DND-41 (cell line): Measurements from ENCODE around the gene CCDC32.

Experiments
- ATAC-seq: fragments of 200-7000 bp; cut with Tn5 transposase; 3 replicates; pipeline ENCODE4 v1.9.1; 2021; ENCODE audit warnings: low read depth; ENCODE audit not compliant: insufficient read depth
- DNase-seq: peaks from one replicate; pipeline ENCODE4 v3.0.0-alpha.2; 2020
- H2AFZ ChIP-seq: 2 replicates; pipeline ENCODE4 v1.6.0; 2012; ENCODE audit warnings: low read depth, low read length
- H3K27ac ChIP-seq: 2 replicates; pipeline ENCODE4 v1.5.1; 2012; ENCODE audit warnings: low read length, inconsistent platforms
- H3K27me3 ChIP-seq: fragments of 200-600 bp; sonication (generic); 2 replicates; pipeline ENCODE4 v1.6.0; 2012; ENCODE audit warnings: low read length, mild to moderate bottlenecking, inconsistent platforms; ENCODE audit not compliant: insufficient read depth, poor library complexity
- H3K36me3 ChIP-seq: 2 replicates; pipeline ENCODE4 v1.5.1; 2012; ENCODE audit warnings: low read length, inconsistent platforms; ENCODE audit not compliant: insufficient read depth
- H3K4me1 ChIP-seq: 2 replicates; pipeline ENCODE4 v1.5.1; 2012; ENCODE audit warnings: mild to moderate bottlenecking, low read length; ENCODE audit not compliant: insufficient read depth
- H3K4me2 ChIP-seq: 2 replicates; pipeline ENCODE4 v1.6.0; 2012; ENCODE audit warnings: mild to moderate bottlenecking, moderate library complexity, low read length, inconsistent platforms; ENCODE audit not compliant: insufficient read depth
- H3K4me3 ChIP-seq, 2 experiments: fragments of 200-600 bp in 1 of 2; shearing (Covaris generic) in 1 of 2; 2 replicates each; pipeline ENCODE4 v1.5.1; 2012 to 2016; ENCODE audit warnings: inconsistent platforms in 2 of 2, low read length in 2 of 2, mild to moderate bottlenecking in 2 of 2, low read depth in 1 of 2, moderate library complexity in 1 of 2
- H3K79me2 ChIP-seq: 2 replicates; pipeline ENCODE4 v1.6.0; 2012; ENCODE audit warnings: low read length, inconsistent platforms; ENCODE audit not compliant: insufficient read depth
- H3K9ac ChIP-seq: 2 replicates; pipeline ENCODE4 v1.6.0; 2012; ENCODE audit warnings: low read depth, mild to moderate bottlenecking, inconsistent platforms, low read length, moderate library complexity
- H3K9me3 ChIP-seq: 2 replicates; pipeline ENCODE4 v1.5.1; 2012; ENCODE audit warnings: low read length, moderate library complexity, mild to moderate bottlenecking, inconsistent platforms; ENCODE audit not compliant: insufficient read depth, severe bottlenecking
- H4K20me1 ChIP-seq: 2 replicates; pipeline ENCODE4 v1.6.0; 2012; ENCODE audit warnings: low read length; ENCODE audit not compliant: insufficient read depth
- EZH2 ChIP-seq: IDR thresholded peaks from 3 replicates; pipeline ENCODE4 v1.6.1; 2012; ENCODE audit warnings: borderline replicate concordance, low read depth, mild to moderate bottlenecking, moderate library complexity, low read length, inconsistent platforms; ENCODE audit not compliant: severe bottlenecking
- TF ChIP-seq, protein P1 (sequence below): IDR thresholded peaks from 2 replicates; pipeline ENCODE4 v1.5.1; 2012; ENCODE audit warnings: borderline replicate concordance, low read length, moderate library complexity, mild to moderate bottlenecking; ENCODE audit not compliant: poor library complexity, severe bottlenecking; ENCODE audit errors: extremely low read depth

The CCDC32 gene

GRCh38 chr15:40538976-40539375 lies 25.9 kb downstream of the CCDC32 start:
- ATAC-seq (no peak), DNase-seq (no peak)
- Histone ChIP-seq H3K27ac (no peak overlapping the region), H3K9ac (no peak overlapping the region), H3K27me3 (no peaks in the 10 kb centered on the region), H2AFZ (no peak overlapping the region), H3K4me1 (no peaks in the 10 kb centered on the region), H3K4me3 (no peak overlapping the region), H3K36me3 (no peaks in the 10 kb centered on the region), H3K4me2 (no peak overlapping the region), H3K79me2 (no peaks in the 10 kb centered on the region), H4K20me1 (no peaks in the 10 kb centered on the region), H3K9me3 (no peaks in the 10 kb centered on the region)
- no peak for TF ChIP-seq EZH2
- TF ChIP-seq, protein P1, sequence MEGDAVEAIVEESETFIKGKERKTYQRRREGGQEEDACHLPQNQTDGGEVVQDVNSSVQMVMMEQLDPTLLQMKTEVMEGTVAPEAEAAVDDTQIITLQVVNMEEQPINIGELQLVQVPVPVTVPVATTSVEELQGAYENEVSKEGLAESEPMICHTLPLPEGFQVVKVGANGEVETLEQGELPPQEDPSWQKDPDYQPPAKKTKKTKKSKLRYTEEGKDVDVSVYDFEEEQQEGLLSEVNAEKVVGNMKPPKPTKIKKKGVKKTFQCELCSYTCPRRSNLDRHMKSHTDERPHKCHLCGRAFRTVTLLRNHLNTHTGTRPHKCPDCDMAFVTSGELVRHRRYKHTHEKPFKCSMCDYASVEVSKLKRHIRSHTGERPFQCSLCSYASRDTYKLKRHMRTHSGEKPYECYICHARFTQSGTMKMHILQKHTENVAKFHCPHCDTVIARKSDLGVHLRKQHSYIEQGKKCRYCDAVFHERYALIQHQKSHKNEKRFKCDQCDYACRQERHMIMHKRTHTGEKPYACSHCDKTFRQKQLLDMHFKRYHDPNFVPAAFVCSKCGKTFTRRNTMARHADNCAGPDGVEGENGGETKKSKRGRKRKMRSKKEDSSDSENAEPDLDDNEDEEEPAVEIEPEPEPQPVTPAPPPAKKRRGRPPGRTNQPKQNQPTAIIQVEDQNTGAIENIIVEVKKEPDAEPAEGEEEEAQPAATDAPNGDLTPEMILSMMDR, result no peak

DNA sequence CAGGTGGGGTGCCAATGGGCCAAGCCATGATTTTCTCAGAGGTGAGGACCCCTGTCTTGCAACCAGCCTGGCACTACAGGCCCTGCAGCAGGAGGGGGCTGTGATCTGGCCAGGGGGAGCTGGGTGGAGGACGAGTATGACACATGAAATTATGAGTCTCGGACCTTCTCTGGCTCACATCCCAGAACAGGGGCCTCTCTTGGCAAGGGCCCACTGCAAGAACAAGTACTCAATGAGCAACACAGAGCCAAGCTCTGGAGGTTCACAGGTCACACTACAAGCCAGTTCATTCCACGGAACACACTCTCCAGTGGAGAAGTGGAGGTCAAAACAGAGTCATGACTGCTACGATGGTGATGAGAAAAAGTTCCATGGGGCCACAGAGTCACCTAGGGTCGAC lies 28.3 kb downstream of the CCDC32 start:
- no peak overlapping the region for H3K4me2 ChIP-seq
- H3K36me3 ChIP-seq, result no peaks in the 10 kb centered on the region
- H3K27me3 ChIP-seq, result no peaks in the 10 kb centered on the region
- ATAC-seq, result no peak
- H3K4me3 ChIP-seq, result no peak overlapping the region
- no peak overlapping the region for H3K9ac ChIP-seq
- H3K27ac ChIP-seq, result no peak overlapping the region
- no peaks in the 10 kb centered on the region for H3K9me3 ChIP-seq
- TF ChIP-seq, protein P1, result no peak
- TF ChIP-seq EZH2, result no peak
- H4K20me1 ChIP-seq, result no peaks in the 10 kb centered on the region
- DNase-seq, result no peak
- no peak overlapping the region for H2AFZ ChIP-seq
- H3K4me1 ChIP-seq, result no peaks in the 10 kb centered on the region
- no peaks in the 10 kb centered on the region for H3K79me2 ChIP-seq

DNA sequence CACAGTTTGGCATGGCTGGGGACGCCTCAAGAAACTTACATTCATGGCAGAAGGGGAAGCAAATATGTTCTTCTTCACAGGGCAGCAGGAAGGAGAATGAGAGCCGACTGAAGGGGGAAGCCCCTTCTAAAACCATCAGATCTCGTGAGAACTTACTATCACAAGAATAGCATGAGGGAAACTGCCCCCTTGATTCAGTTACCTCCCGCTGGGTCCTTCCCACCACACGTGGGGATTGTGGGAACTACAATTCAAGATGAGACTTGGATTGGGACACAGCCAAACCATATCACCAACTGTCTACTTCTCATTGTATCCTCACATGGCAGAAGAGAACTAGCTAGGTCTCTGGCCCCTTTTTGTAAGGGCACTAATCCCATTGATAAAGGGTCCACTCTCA lies 30.5 kb downstream of the CCDC32 start:
- no peaks in the 10 kb centered on the region for H3K79me2 ChIP-seq
- H3K9me3 ChIP-seq, result no peaks in the 10 kb centered on the region
- H3K36me3 ChIP-seq, result no peaks in the 10 kb centered on the region
- DNase-seq (no peak), ATAC-seq (no peak)
- H3K9ac ChIP-seq, result no peak overlapping the region
- H2AFZ ChIP-seq, result no peak overlapping the region
- H3K27me3 ChIP-seq, result no peaks in the 10 kb centered on the region
- H3K4me3 ChIP-seq, result no peak overlapping the region
- H3K27ac ChIP-seq, result no peak overlapping the region
- H3K4me1 ChIP-seq, result no peaks in the 10 kb centered on the region
- H4K20me1 ChIP-seq, result no peaks in the 10 kb centered on the region
- TF ChIP-seq, protein P1, result no peak
- no peak for TF ChIP-seq EZH2
- no peak overlapping the region for H3K4me2 ChIP-seq

DNA sequence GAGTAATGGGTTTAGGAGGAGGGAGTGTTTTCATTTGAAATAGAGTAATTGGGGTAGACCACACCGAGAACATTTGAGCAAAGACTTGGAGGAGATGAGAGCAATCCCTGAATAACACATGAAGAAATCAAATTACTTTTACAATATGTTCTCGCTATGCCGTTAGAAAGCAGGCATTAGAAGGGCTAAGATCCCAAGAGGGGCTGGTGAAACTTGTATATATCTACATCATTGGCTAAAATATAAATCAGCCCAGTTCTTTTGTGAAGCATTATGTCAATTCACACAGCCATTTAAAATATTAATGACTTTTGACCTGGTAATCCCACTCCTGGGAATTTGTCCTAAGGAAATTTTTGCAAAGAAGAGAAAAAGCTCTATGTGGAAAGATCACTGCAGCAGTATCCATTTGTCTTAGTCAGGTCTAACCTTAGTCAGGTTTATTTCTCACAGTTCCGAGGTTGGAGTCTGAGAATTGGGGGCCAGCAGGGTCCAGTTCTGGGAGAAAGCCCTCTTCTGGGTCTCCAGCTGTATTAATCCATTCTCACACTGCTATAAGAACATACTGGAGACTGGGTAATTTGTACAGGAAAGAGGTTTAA lies 31.0 kb downstream of the CCDC32 start:
- no peak overlapping the region for H3K9ac ChIP-seq
- H3K4me3 ChIP-seq, result no peak overlapping the region
- H2AFZ ChIP-seq, result no peak overlapping the region
- no peaks in the 10 kb centered on the region for H3K36me3 ChIP-seq
- DNase-seq, result no peak
- no peak overlapping the region for H3K4me2 ChIP-seq
- no peaks in the 10 kb centered on the region for H3K79me2 ChIP-seq
- no peak for ATAC-seq
- no peaks in the 10 kb centered on the region for H3K4me1 ChIP-seq
- H4K20me1 ChIP-seq, result no peaks in the 10 kb centered on the region
- no peaks in the 10 kb centered on the region for H3K9me3 ChIP-seq
- no peaks in the 10 kb centered on the region for H3K27me3 ChIP-seq
- TF ChIP-seq, protein P1, result no peak
- TF ChIP-seq EZH2, result no peak
- H3K27ac ChIP-seq, result no peak overlapping the region
